ENCODE results near the gene DGKZ.

DNA sequence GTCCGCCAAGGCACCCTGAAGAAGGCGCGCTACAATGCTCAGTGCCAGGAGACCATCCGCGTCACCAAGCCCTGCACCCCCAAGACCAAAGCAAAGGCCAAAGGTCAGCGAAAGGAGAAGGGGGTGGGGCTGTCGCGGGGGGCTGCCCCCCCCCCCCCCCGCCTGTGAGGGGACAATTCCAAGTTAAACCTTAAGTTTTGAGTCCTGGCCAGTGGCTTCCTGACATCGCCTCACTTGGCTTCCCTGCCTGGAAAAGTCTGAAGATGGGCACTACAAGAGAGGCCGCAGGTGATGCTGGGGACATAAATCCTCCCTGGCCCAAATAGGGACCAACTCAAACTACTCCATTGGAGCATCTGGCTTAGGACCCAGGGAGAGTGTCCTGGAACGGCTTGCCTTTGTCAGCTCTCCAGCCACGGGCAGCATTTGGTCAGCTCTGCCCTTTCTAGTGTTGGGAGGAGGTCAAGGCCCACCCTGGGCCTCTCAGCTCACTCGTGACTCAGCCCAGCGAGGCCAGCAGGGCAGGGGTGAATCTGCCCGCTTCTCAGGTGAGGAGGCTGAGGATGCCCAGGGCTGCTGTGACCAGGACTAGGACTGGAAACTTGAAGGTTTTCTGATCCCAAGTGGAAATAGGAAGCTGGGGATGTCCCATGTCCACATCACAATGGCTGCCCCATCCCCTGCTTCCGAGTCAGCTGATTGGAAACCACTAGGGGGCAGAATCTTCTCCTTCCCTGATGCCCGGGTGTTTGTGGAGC lies 35.6 kb downstream of the DGKZ start:
- TF ChIP-seq, protein P1, sequence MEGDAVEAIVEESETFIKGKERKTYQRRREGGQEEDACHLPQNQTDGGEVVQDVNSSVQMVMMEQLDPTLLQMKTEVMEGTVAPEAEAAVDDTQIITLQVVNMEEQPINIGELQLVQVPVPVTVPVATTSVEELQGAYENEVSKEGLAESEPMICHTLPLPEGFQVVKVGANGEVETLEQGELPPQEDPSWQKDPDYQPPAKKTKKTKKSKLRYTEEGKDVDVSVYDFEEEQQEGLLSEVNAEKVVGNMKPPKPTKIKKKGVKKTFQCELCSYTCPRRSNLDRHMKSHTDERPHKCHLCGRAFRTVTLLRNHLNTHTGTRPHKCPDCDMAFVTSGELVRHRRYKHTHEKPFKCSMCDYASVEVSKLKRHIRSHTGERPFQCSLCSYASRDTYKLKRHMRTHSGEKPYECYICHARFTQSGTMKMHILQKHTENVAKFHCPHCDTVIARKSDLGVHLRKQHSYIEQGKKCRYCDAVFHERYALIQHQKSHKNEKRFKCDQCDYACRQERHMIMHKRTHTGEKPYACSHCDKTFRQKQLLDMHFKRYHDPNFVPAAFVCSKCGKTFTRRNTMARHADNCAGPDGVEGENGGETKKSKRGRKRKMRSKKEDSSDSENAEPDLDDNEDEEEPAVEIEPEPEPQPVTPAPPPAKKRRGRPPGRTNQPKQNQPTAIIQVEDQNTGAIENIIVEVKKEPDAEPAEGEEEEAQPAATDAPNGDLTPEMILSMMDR (conservative IDR thresholded peaks at IDR 0.05; ENCODE audit: low read length), result peak; percentile 46
- no peak for TF ChIP-seq EZH2phosphoT487 (IDR thresholded peaks at IDR 0.05; ENCODE audit: borderline replicate concordance)

Measured in Loucy (cell line).